ENCODE data around the gene ARHGAP18. TPM values are rescaled to one million over a fixed set of nuclear protein-coding genes. Genes with fewer than 3 reads are reported as not detected.

ARHGAP18 gene
- total and polyA plus RNA-seq, 2 experiments from 2014 or later = 12.5 to 23.8 TPM

- H3K9ac ChIP-seq = no peak overlapping the region
- WGBS, 2 experiments (ENCODE audit: low coverage in 1 of 2, low lambda C conversion rate in 2 of 2, missing lambda C conversion rate in 2 of 2) = 85 to 92% methylated on average over 4 of the region's 4 CpGs
Measured at GRCh38 chr6:129748212-129748900, 38.4 kb upstream of the ARHGAP18 start.

GRCh38 chr6:129747588-129748112 is 37.7 kb upstream of the ARHGAP18 start:
- WGBS, 2 experiments (ENCODE audit: low coverage in 1 of 2, low lambda C conversion rate in 2 of 2, missing lambda C conversion rate in 2 of 2) = 98 to 99% methylated on average over 4 of the region's 4 CpGs
- no peak overlapping the region for H3K4me3 ChIP-seq
- H3K27me3 ChIP-seq (replicated peaks; ENCODE audit: insufficient read depth) = no peaks in the 10 kb centered on the region
- no peak overlapping the region for H2AFZ ChIP-seq
- TF ChIP-seq EZH2phosphoT487 (IDR thresholded peaks at IDR 0.05; ENCODE audit: insufficient read depth, low read depth) (no peak), EZH2 (IDR thresholded peaks at IDR 0.05; ENCODE audit: insufficient read depth, poor library complexity, severe bottlenecking) (no peak)
- no peaks in the 10 kb centered on the region for H3K9me3 ChIP-seq (ENCODE audit: low read depth)
- no peaks in the 10 kb centered on the region for H3K79me2 ChIP-seq (ENCODE audit: insufficient read depth)
- H3K4me2 ChIP-seq (ENCODE audit: unreplicated experiment) = no peak overlapping the region
- in situ Hi-C loops (cut with MboI) = no loop called here
- no peaks in the 10 kb centered on the region for H4K20me1 ChIP-seq (ENCODE audit: insufficient read depth)
- no peaks in the 10 kb centered on the region for H3K36me3 ChIP-seq (ENCODE audit: low read depth)
- no peaks in the 10 kb centered on the region; the same call in 1 of the 2 replicates for H3K9me2 ChIP-seq (ENCODE audit: insufficient read depth)
- DNase-seq = no peak
- H3F3A ChIP-seq (ENCODE audit: insufficient read depth) = peaks cover 21% of the 10 kb centered on the region
- H3K27ac ChIP-seq = no peak overlapping the region
- H3K9ac ChIP-seq = no peak overlapping the region
- peaks cover 45% of the 10 kb centered on the region for H3K4me1 ChIP-seq (ENCODE audit: insufficient read depth)

More at GRCh38 chr6:129748212-129748900, 38.4 kb upstream of the ARHGAP18 start:
- Histone ChIP-seq H3K36me3 (ENCODE audit: low read depth) (no peaks in the 10 kb centered on the region), H3K4me1 (ENCODE audit: insufficient read depth) (peaks cover 52% of the 10 kb centered on the region), H3K79me2 (ENCODE audit: insufficient read depth) (no peaks in the 10 kb centered on the region), H3K4me2 (ENCODE audit: unreplicated experiment) (peak overlapping the region; percentile 69), H3K27ac (no peak overlapping the region; the same call in 1 of the 2 replicates), H3K27me3 (replicated peaks; ENCODE audit: insufficient read depth) (no peaks in the 10 kb centered on the region), H3F3A (ENCODE audit: insufficient read depth) (peaks cover 21% of the 10 kb centered on the region), H3K9me2 (ENCODE audit: insufficient read depth) (no peaks in the 10 kb centered on the region; the same call in 1 of the 2 replicates), H4K20me1 (ENCODE audit: insufficient read depth) (no peaks in the 10 kb centered on the region), H3K9me3 (ENCODE audit: low read depth) (no peaks in the 10 kb centered on the region), H2AFZ (peak overlapping the region; percentile 35; the same call in 1 of the 2 replicates), H3K4me3 (no peak overlapping the region)
- in situ Hi-C loops (cut with MboI) = no loop called here
- peak; percentile 36 for DNase-seq
- TF ChIP-seq EZH2phosphoT487 (IDR thresholded peaks at IDR 0.05; ENCODE audit: insufficient read depth, low read depth) = no peak
- no peak for TF ChIP-seq EZH2 (IDR thresholded peaks at IDR 0.05; ENCODE audit: insufficient read depth, poor library complexity, severe bottlenecking)

GRCh38 chr6:129744880-129745237 is 34.9 kb upstream of the ARHGAP18 start:
- Histone ChIP-seq H3K4me2 (ENCODE audit: unreplicated experiment) (no peak overlapping the region), H3K9me2 (ENCODE audit: insufficient read depth) (no peaks in the 10 kb centered on the region; the same call in 1 of the 2 replicates), H2AFZ (peak overlapping the region; percentile 61), H3K9ac (no peak overlapping the region), H3K36me3 (ENCODE audit: low read depth) (no peaks in the 10 kb centered on the region), H3K79me2 (ENCODE audit: insufficient read depth) (no peaks in the 10 kb centered on the region), H3F3A (ENCODE audit: insufficient read depth) (peaks cover 14% of the 10 kb centered on the region), H3K9me3 (ENCODE audit: low read depth) (no peaks in the 10 kb centered on the region), H3K4me1 (ENCODE audit: insufficient read depth) (peaks cover 25% of the 10 kb centered on the region), H3K27ac (no peak overlapping the region), H3K27me3 (replicated peaks; ENCODE audit: insufficient read depth) (no peaks in the 10 kb centered on the region), H4K20me1 (ENCODE audit: insufficient read depth) (no peaks in the 10 kb centered on the region), H3K4me3 (no peak overlapping the region)
- in situ Hi-C loops (cut with MboI) = no loop called here
- DNase-seq = no peak
- WGBS, 2 experiments (ENCODE audit: low coverage in 1 of 2, low lambda C conversion rate in 2 of 2, missing lambda C conversion rate in 2 of 2) = 70 to 71% methylated on average over 6 of the region's 6 CpGs
- TF ChIP-seq EZH2phosphoT487 (IDR thresholded peaks at IDR 0.05; ENCODE audit: insufficient read depth, low read depth) = no peak
- no peak for TF ChIP-seq EZH2 (IDR thresholded peaks at IDR 0.05; ENCODE audit: insufficient read depth, poor library complexity, severe bottlenecking)

- in situ Hi-C loops (cut with MboI) = no loop called here
- peaks cover 9% of the 10 kb centered on the region for H3F3A ChIP-seq (ENCODE audit: insufficient read depth)
- H2AFZ ChIP-seq = peak overlapping the region; percentile 61
- H3K36me3 ChIP-seq (ENCODE audit: low read depth) = no peaks in the 10 kb centered on the region
- whole genome bisulfite sequencing, 2 experiments (ENCODE audit: low coverage in 1 of 2, low lambda C conversion rate in 2 of 2, missing lambda C conversion rate in 2 of 2) = 27 to 28% methylated on average over 4 of the region's 4 CpGs
- no peaks in the 10 kb centered on the region; the same call in 1 of the 2 replicates for H3K9me2 ChIP-seq (ENCODE audit: insufficient read depth)
- H3K79me2 ChIP-seq (ENCODE audit: insufficient read depth) = no peaks in the 10 kb centered on the region
- H3K9ac ChIP-seq = no peak overlapping the region
- H3K27me3 ChIP-seq (replicated peaks; ENCODE audit: insufficient read depth) = no peaks in the 10 kb centered on the region
- no peak overlapping the region for H3K4me2 ChIP-seq (ENCODE audit: unreplicated experiment)
- peaks cover 21% of the 10 kb centered on the region for H3K4me1 ChIP-seq (ENCODE audit: insufficient read depth)
- DNase-seq = peak; percentile 72
- H3K9me3 ChIP-seq (ENCODE audit: low read depth) = no peaks in the 10 kb centered on the region
- H3K27ac ChIP-seq = no peak overlapping the region
- TF ChIP-seq EZH2phosphoT487 (IDR thresholded peaks at IDR 0.05; ENCODE audit: insufficient read depth, low read depth) = no peak
- TF ChIP-seq EZH2 (IDR thresholded peaks at IDR 0.05; ENCODE audit: insufficient read depth, poor library complexity, severe bottlenecking) = no peak
- no peak overlapping the region for H3K4me3 ChIP-seq
- no peaks in the 10 kb centered on the region for H4K20me1 ChIP-seq (ENCODE audit: insufficient read depth)
Measured at GRCh38 chr6:129744201-129744879, 34.4 kb upstream of the ARHGAP18 start.
